Ishikawa (cell line): ENCODE results near the gene PTPRM.

ENCODE experiments used
- CEBPB ChIP-seq: IDR thresholded peaks from 2 replicates; pipeline ENCODE4 v1.6.1; 2012
- CREB1 ChIP-seq: IDR thresholded peaks from 2 replicates; pipeline ENCODE4 v1.6.1; 2012; ENCODE audit warnings: low read depth
- EGR1 ChIP-seq: IDR thresholded peaks from 2 replicates; pipeline ENCODE4 v1.6.1; 2012
- EP300 ChIP-seq: IDR thresholded peaks from 2 replicates; pipeline ENCODE4 v1.6.1; 2012; ENCODE audit warnings: borderline replicate concordance
- FOXM1 ChIP-seq: IDR thresholded peaks from 2 replicates; pipeline ENCODE4 v1.6.1; 2012; ENCODE audit warnings: low read depth, borderline replicate concordance
- MAX ChIP-seq: IDR thresholded peaks from 2 replicates; pipeline ENCODE4 v1.6.1; 2012
- NFIC ChIP-seq: IDR thresholded peaks from 2 replicates; pipeline ENCODE4 v1.6.1; 2012
- RAD21 ChIP-seq: IDR thresholded peaks from 2 replicates; pipeline ENCODE4 v1.6.1; 2012; ENCODE audit warnings: low read depth
- REST ChIP-seq: IDR thresholded peaks from 2 replicates; pipeline ENCODE4 v1.6.1; 2012; ENCODE audit warnings: low read depth, mild to moderate bottlenecking
- TAF1 ChIP-seq: IDR thresholded peaks from 2 replicates; pipeline ENCODE4 v1.6.1; 2012; ENCODE audit warnings: low read depth, mild to moderate bottlenecking
- TCF12 ChIP-seq: IDR thresholded peaks from 2 replicates; pipeline ENCODE4 v1.6.1; 2012; ENCODE audit warnings: low read depth
- TEAD4 ChIP-seq: IDR thresholded peaks from 2 replicates; pipeline ENCODE4 v1.6.1; 2012
- USF1 ChIP-seq: IDR thresholded peaks from 2 replicates; pipeline ENCODE4 v1.6.1; 2012
- YY1 ChIP-seq: IDR thresholded peaks from 2 replicates; pipeline ENCODE4 v1.6.1; 2012; ENCODE audit warnings: low read depth
- ZBTB7A ChIP-seq: IDR thresholded peaks from 2 replicates; pipeline ENCODE4 v1.6.1; 2012; ENCODE audit warnings: low read depth

PTPRM gene

GRCh38 chr18:8368512-8369217, 801.5 kb downstream of the PTPRM start:
- no peak for TF ChIP-seq CEBPB
- TF ChIP-seq EP300, result no peak
- TF ChIP-seq MAX, result no peak
- no peak for TF ChIP-seq USF1
- TF ChIP-seq RAD21, result no peak
- TF ChIP-seq TCF12, result no peak
- no peak for TF ChIP-seq ZBTB7A
- TF ChIP-seq YY1, result no peak
- no peak for TF ChIP-seq CREB1
- no peak for TF ChIP-seq FOXM1
- no peak for TF ChIP-seq NFIC
- no peak for TF ChIP-seq TAF1
- TF ChIP-seq TEAD4, result no peak
- TF ChIP-seq EGR1, result no peak
- no peak for TF ChIP-seq REST

- TF ChIP-seq ZBTB7A (no peak), TCF12 (no peak), YY1 (no peak), CREB1 (no peak), TAF1 (no peak), REST (no peak), RAD21 (no peak), NFIC (no peak), FOXM1 (no peak), USF1 (no peak)
Measured at GRCh38 chr18:8373486-8373885, 806.4 kb downstream of the PTPRM start.

- TF ChIP-seq YY1 (no peak), TCF12 (no peak), EGR1 (no peak), CREB1 (no peak), USF1 (no peak), REST (no peak), TEAD4 (no peak), EP300 (no peak), RAD21 (no peak), ZBTB7A (no peak), TAF1 (no peak), CEBPB (no peak), NFIC (no peak), MAX (no peak), FOXM1 (no peak)
Measured at GRCh38 chr18:8374676-8375075, 807.6 kb downstream of the PTPRM start.

GRCh38 chr18:8375249-8375648, 808.1 kb downstream of the PTPRM start:
- no peak for TF ChIP-seq CREB1
- TF ChIP-seq TEAD4, result no peak
- no peak for TF ChIP-seq NFIC
- no peak for TF ChIP-seq EP300
- no peak for TF ChIP-seq REST
- no peak for TF ChIP-seq RAD21
- no peak for TF ChIP-seq MAX
- no peak for TF ChIP-seq FOXM1
- no peak for TF ChIP-seq YY1
- no peak for TF ChIP-seq USF1
- no peak for TF ChIP-seq EGR1
- no peak for TF ChIP-seq TAF1
- no peak for TF ChIP-seq ZBTB7A
- TF ChIP-seq TCF12, result no peak
- TF ChIP-seq CEBPB, result no peak
